Activated effector memory CD4-positive, alpha-beta T cell treated with anti-CD3 and anti-CD28 coated beads, Interleukin-2, amount 50 U/mL, for 16 hours (primary cell): ENCODE results near the gene ACAN.

Source experiments
- DNase-seq: peaks from one replicate; pipeline ENCODE4 v3.0.0-alpha.2; 2020

ACAN gene

GRCh38 chr15:88904624-88905327 lies 101.5 kb downstream of the ACAN start:
- DNase-seq: peak; percentile 97

- DNase-seq: no peak
These were observed 102.3 kb downstream of the ACAN start for GRCh38 chr15:88905576-88905975.

DNA sequence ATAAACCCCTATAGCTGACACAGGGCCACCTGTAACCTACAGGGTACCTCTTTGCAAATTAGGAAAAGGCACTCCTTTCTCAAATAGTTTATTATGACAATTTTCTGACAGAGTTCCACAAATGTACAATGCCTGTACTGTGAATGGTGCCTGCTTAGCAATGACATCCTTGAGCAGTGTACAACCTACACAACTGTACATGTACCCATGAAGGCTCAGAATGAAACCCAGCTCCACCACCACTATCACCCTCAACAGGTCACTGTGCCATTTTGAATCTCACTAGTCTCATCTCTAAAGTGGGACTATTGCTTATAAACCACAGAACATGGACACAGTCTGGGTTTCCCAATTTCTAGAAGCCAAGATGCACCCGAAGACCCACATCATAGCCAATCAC lies 102.9 kb downstream of the ACAN start:
- DNase-seq: no peak

GRCh38 chr15:88906551-88906950 lies 103.3 kb downstream of the ACAN start:
- peak; percentile 41 for DNase-seq

DNA sequence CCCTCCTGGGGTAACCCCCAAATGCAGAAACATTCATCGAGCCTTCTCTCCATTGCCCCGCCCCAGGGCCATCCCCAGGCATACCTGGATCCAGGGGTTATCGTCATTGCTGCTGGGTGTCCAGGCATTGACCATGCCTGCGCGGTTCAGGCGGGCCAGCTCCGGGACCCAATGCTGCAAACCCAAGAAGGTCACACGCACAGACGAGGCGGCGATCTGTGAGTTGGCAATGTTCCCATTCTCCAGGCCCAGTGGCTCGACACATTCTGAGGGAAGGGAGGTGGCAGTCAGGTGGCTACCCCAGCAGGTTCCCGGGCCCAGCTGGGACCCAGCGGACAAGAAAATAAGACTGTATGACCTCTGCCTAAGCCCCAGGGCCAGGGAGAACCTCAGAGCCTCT lies 103.9 kb downstream of the ACAN start:
- DNase-seq: peak; percentile 58

DNA sequence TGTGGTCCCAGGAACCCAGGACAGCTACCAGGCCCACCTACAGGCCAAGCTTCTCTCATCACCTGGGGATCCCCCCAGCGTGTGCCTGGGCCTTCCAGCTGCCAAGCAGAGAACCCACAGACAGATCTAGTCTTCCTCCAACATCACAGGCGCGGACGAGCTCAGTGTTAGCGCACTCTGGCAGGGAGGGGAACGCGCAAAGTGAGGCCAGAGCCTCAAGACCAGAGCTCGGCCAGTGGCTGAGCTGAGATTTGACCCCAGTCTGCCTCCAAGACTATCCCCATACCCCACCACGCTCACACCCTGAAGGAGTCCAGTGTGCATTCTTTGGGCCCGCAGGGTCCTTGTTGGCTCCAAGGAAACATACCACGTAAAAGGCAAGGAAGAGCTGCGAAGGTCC lies 104.9 kb downstream of the ACAN start:
- DNase-seq: no peak

- DNase-seq: no peak
These were observed 105.7 kb downstream of the ACAN start for GRCh38 chr15:88908697-88909621.

DNA sequence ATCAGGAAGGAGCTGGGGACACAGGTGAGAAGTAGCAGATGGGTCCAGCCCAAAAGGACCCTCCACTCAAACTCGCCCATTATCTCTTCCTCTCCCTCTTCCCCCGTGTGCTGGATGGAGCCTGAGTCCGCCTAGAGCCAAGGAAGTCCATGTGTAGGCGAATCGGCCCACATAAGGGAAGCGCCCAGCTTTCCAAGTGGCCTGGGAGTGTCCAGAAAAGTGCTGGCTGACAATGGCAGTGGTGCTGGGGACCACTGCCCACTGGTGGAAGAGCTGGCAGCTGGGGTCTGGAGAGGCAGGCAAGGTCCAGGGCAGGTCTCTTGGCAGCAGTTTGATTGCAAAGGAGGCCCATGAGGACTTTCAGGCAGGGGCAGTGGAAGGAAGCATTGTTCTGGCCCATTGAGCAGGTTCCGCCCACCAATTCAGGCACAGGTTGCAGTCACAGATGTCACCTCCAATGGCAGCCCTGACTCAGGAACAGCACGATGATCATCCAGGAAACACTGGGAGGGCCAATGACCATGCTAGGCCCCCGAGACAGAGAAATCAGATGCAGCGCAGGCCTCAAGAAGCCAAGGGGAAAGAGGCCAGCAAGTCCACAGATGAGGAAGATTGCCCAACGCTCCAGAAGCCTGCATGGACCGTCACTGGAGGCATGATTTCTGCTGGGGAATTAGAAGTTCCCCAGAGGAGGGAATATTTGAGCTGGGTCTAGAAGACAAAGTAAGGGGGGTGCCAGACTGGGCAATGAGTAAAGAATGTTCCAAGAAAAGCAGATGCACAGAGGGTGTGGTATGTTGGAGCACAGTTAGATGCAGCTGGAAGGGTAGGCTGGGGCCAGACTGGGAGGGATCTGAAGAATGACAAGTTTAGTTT lies 107.0 kb downstream of the ACAN start:
- no peak for DNase-seq

- DNase-seq: no peak
These were observed 108.5 kb downstream of the ACAN start for GRCh38 chr15:88911766-88912118.

DNA sequence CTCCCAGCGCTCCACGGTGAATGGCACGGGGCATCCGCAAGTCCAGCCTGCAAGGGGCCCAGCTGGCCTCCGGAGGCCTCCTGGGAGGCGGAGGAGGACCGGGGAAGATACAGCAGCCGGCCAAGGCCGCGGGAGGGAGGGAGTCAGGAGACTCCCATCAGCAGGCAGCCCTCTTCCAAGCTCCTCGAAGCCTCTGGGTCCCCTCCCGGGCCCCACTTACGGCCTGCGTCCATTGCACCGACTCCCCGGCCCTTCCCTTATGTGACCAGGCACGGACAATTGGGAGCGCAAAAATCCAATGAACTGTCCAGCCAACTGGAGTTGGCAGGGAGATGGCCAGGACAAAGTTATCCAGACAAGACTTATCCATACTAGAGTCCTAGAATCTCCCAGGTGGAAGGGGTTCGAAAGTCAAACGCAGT lies 109.3 kb downstream of the ACAN start:
- no peak for DNase-seq

DNA sequence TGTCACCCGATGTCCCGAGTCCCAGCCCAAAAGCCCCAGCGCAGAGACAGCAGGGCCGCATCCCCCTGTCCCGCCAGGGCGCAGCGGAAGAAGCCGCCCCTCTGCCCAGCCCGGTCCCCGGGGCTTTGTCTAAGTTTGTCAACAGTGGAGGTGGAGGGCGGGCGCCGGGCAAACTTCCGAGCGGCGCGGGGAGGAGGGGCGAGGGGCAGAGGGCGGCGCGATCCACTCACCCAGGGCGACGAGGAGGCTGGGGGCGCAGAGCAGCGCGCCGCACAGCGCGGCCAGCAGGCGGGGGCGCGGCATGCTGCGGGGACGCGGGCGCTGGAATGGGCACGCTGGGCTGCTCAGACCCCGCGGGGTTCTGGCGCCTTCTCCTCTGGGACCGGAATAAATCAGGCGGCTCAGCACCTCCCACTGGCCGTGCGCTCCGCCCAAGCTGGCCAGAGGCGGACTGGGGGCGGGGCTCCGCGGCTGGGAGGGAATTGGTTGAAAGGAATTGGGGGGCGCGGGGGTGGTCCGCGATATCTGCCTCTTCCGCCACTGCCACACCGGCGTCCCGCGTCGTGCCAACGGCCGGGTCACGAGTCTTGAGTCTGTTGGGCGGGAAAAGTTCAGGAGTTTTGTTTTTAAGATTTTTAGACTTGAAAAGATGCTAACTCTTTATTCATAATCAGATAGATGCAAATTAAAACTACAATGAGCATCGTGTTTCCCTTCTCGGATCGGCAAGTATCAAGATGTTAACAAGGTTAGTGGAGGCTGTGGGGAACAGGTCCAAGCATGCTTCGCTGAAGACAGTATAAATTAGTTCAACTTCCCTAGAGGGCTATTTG lies 110.0 kb downstream of the ACAN start, which contains the start of gene MFGE8:
MFGE8 (minus strand) TSS at position 363 of the 833 bp plus-strand sequence; CDS start at position 303, 60 bp downstream.
- peak; percentile 89 for DNase-seq

GRCh38 chr15:88913850-88914169 lies 110.6 kb downstream of the ACAN start:
- DNase-seq: no peak

DNA sequence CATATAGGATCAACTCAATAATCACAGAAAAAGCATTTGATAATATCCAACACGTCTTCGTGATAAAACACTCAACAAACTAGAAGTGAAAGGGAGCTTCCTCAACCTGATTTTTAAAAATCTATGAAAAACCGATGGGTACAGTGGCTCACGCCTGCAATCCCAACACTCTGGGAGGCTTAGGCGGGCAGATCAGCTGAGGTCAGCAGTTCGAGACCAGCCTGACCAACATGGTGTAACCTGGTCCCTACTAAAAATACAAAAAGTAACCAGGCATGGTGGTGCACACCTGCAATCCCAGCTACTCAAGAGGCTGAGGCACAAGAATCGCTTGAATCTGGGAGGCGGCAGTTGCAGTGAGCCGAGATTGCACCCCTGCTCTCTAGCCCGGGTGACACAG lies 112.1 kb downstream of the ACAN start:
- no peak for DNase-seq

DNA sequence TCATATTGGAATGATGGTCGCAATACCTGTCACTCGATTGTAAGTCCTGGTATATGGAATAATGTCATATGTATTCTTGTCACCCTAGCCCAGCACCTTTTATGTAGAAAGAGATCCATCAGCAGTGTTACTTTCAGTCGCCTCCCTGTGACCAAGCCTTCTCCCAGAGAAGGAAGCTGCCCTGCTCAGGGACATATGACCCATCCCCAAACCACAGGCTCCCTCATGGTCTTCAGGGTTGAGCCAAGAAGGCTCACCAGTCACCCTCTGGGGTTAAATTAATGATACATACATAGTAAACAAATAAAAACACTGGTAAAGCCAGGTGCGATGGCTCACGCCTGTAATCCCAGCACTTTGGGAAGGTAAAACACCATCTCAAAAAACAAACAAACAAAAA lies 114.5 kb downstream of the ACAN start:
- DNase-seq: no peak

DNA sequence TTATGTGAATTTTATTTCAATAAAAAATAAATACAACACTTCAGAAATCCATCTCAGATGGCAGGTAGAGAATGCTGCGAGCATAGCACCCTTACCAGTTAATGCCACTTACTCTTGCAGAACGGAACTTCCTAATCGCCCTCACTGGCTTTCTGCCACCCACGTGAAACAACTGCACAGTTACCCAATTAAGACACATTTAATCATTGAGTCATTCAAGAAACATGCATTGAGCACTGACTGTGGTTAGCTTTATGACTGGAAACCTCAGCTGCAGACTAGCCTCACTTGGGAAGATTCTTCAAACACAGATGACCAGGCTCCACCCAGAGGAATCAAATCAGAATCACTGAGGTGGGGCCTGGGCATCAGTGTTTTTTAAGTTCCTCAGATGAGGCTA lies 115.5 kb downstream of the ACAN start:
- peak; percentile 73 for DNase-seq

- no peak for DNase-seq
These were observed 117.1 kb downstream of the ACAN start for GRCh38 chr15:88920186-88920891.

- DNase-seq: peak; percentile 66
These were observed 117.7 kb downstream of the ACAN start for GRCh38 chr15:88920892-88921435.
